Activated naive CD4-positive, alpha-beta T cell treated with anti-CD3 and anti-CD28 coated beads, Interleukin-2, amount 10 ng/mL, durations not matched to agents 7 days and 5 days (primary cell): ENCODE measurements around the gene CDK11A.
A peak's percentile ranks its signal among the peaks of the same experiment; 100 is the strongest.
"Not testable (repeated sequence)": the region's sequence is repeated elsewhere in the genome, so short reads cannot be mapped to it uniquely, and the experiment has no call there.

Experiments used
- CTCF ChIA-PET: fragments of 350-600 bp; sonication (Branson Sonifier 250); formaldehyde crosslinking; loops from one replicate; lab custom pipeline; 2021; ENCODE audit warnings: antibody characterized with exemption; lab: Charles Lee
- DNase-seq: peaks from one replicate; pipeline ENCODE4 v3.0.0-alpha.2; 2020
- H3K27ac Mint-ChIP-seq: one replicate; pipeline ENCODE4 v1.8.0; 2021; ENCODE audit warnings: mild to moderate bottlenecking, moderate library complexity, mixed read lengths
- H3K27me3 Mint-ChIP-seq: one replicate; pipeline ENCODE4 v1.8.0; 2021; ENCODE audit warnings: mild to moderate bottlenecking, mixed read lengths
- H3K36me3 Mint-ChIP-seq: one replicate; pipeline ENCODE4 v1.8.0; 2021; ENCODE audit warnings: mixed read lengths
- H3K4me1 Mint-ChIP-seq: one replicate; pipeline ENCODE4 v1.8.0; 2021; ENCODE audit warnings: mixed read lengths
- H3K4me3 Mint-ChIP-seq: one replicate; pipeline ENCODE4 v1.8.0; 2021; ENCODE audit warnings: mild to moderate bottlenecking, moderate library complexity, mixed read lengths
- H3K9me3 Mint-ChIP-seq: one replicate; pipeline ENCODE4 v1.8.0; 2021; ENCODE audit warnings: mixed read lengths

CDK11A gene

DNA sequence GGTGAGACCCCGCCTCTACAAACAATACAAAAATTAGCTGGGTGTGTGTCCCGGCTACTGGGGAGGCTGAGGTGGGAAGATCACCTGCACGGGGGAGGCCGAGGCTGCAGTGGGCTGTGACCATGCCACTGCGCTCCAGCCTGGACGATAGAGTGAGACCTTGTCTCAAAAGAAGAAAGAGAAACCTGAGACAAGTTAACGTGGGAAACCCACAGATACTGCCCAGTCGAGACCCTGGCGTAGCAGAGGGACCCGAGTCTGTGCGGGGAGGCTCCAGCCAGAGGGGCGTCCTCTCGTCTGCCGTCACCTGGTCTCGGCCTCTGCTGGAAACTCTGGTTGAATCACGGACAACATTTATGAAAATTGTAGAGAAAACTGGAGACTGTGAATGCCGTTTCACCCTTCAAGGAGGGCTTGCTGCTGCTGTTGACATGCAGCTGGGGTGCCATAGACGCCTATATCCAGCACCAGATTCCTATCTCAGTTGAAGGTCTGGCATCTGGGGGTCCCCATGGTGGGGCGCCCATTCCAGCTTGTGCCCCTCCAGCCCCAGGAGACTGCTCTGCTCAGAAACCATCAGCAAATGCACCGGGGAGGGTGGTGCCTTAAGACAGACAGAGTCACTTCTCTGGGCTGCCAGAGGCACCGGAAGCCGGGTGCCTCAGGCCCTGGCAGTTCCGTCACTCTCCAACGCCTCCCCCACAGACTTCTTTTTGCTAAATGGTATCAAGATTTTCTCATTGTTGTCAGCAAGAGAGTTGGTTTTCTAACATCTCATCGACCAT lies 51.8 kb downstream of the CDK11A start:
- no peak overlapping the region for H3K4me3 Mint-ChIP-seq
- DNase-seq = no peak
- peaks cover 4% of the 10 kb centered on the region for H3K4me1 Mint-ChIP-seq
- no peak overlapping the region for H3K27ac Mint-ChIP-seq
- no peaks in the 10 kb centered on the region for H3K9me3 Mint-ChIP-seq
- H3K27me3 Mint-ChIP-seq = no peaks in the 10 kb centered on the region
- CTCF ChIA-PET = no interaction called here
- H3K36me3 Mint-ChIP-seq = peaks cover 20% of the 10 kb centered on the region

DNA sequence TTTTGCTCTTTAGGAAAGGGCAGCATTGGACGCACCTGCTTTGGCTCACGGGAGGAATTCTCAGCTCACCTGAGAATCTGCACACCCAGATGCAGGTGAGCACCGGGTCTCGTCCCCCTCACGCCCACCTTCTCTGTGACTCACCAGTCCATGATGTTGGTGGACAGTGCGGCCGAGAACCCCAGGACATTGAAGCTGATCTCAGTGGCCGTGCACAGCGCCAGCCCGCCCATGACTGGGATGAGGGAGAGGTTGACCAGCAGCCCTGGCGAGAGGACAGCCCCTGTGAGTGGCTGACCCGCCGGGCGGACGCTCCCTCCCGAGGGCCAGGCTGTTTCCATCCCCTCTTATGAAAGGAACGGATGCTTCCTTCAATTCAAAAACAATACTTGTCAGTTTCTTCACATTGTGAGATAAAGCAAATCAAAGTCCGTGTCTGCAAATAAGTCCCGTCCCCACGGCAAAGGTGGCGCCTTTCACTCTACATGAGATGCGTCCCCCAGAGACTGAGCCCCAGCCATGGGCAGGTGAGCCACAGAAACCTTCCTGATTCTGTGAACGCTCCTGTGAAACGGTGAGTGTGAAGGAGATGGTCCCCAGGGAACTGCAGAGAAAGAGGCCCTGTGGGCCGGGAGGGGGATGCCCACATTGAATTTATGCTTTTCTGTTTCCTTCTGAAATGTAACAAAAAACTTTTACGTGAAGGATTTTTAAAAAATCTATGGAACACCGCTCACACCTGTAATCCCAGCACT lies 52.6 kb downstream of the CDK11A start:
- peaks cover 3% of the 10 kb centered on the region for H3K4me1 Mint-ChIP-seq
- H3K27ac Mint-ChIP-seq = no peak overlapping the region
- peaks cover 18% of the 10 kb centered on the region for H3K36me3 Mint-ChIP-seq
- H3K4me3 Mint-ChIP-seq = no peak overlapping the region
- no peaks in the 10 kb centered on the region for H3K9me3 Mint-ChIP-seq
- no peak for DNase-seq
- CTCF ChIA-PET = no interaction called here
- no peaks in the 10 kb centered on the region for H3K27me3 Mint-ChIP-seq

DNA sequence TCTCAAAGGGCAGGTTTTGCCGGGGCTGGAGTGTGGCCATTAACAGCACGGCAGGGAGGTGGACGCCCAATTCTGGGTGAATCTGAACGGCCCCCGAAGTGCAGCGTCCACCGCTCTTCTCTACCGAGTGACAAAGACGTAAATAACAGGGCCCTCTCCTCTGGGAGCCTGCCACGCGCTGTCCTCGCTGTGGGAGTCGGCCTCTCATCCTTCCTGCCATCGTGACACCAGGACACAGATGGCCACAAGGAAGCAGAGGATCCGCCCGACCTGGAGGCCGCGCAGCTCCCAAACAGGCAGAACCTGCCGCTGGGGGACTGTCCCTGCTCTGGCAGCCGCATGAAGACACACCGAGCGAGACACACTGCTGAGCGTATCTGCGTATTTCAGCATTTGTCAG lies 53.3 kb downstream of the CDK11A start:
- H3K27ac Mint-ChIP-seq = peak overlapping the region; percentile 42
- DNase-seq = no peak
- no peak overlapping the region for H3K4me3 Mint-ChIP-seq
- H3K4me1 Mint-ChIP-seq = peaks cover 3% of the 10 kb centered on the region
- no peaks in the 10 kb centered on the region for H3K27me3 Mint-ChIP-seq
- H3K36me3 Mint-ChIP-seq = peaks cover 20% of the 10 kb centered on the region
- no peaks in the 10 kb centered on the region for H3K9me3 Mint-ChIP-seq
- CTCF ChIA-PET = no interaction called here

DNA sequence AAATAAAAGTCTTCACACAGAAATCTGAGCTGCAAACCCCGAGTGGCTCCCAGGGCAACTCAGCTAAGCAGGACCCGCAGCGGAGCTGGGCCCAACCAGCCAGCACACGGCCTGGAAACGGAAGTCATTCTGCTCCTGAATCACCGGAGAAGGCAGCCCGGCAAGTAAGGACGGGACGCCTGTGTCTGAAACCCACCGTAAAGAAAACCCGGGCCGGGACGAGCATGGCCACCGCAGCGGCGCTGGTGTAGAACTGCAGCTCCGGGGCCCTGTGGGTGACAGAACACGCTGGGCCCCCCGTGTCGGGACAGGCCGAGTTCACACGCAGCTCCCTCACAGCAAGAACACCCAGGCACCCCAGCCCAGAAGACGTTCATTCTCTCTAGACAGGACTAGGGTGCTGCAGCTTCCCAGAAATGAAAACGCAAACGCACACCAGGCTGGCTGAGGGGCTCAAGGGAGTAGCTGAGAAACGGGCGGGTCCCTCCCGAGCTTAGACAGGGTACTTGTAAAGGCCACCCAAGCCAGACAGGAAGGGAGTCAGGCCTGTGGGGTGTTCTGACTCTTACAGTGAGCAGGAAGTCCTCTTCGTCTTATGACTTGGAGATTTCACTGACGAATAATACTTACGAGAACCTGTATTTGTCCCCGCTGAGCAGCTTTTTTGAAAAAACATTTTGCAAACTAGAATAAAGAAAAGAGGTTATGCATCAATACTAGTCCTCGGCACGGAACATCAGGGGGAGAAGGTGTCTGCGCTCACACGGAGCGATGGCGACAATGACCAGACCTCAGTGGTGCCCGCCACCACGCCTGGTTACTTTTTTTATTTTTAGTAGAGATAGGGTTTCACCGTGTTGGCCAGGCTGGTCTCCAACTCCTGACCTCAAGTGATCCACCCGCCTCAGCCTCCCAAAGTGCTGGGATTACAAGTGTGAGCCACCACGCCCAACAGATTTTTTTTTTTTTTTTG lies 54.4 kb downstream of the CDK11A start:
- Mint-ChIP-seq H3K27me3 (no peaks in the 10 kb centered on the region), H3K27ac (no peak overlapping the region), H3K4me1 (peaks cover 3% of the 10 kb centered on the region), H3K9me3 (no peaks in the 10 kb centered on the region), H3K4me3 (no peak overlapping the region), H3K36me3 (peaks cover 23% of the 10 kb centered on the region)
- CTCF ChIA-PET = no interaction called here
- DNase-seq = no peak

DNA sequence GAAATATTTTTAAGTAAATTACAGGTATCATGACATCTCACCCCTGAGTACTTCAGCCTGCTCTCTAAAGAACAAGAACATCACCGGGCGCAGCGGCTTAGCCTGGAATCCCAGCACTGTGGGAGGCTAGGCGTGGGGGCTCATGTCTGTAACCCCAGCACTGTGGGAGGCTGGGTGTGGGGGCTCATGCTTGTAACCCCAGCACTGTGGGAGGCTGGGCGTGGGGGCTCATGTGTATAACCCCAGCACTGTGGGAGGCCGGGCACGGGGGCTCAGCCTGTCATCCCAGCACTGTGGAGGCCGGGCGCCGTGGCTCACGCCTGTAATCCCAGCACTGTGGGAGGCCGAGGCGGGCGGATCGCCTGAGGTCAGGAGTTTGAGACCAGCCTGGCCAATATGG lies 57.6 kb downstream of the CDK11A start:
- Mint-ChIP-seq H3K27me3 (no peaks in the 10 kb centered on the region), H3K27ac (no peak overlapping the region), H3K4me1 (peaks cover 12% of the 10 kb centered on the region), H3K4me3 (no peak overlapping the region), H3K36me3 (peaks cover 19% of the 10 kb centered on the region), H3K9me3 (no peaks in the 10 kb centered on the region)
- no peak for DNase-seq
- CTCF ChIA-PET = interaction anchor here (1.5 kb wide), 1 partner anchor 12 kb away, joined by 5 read pairs; no protein-coding TSS in a partner anchor

DNA sequence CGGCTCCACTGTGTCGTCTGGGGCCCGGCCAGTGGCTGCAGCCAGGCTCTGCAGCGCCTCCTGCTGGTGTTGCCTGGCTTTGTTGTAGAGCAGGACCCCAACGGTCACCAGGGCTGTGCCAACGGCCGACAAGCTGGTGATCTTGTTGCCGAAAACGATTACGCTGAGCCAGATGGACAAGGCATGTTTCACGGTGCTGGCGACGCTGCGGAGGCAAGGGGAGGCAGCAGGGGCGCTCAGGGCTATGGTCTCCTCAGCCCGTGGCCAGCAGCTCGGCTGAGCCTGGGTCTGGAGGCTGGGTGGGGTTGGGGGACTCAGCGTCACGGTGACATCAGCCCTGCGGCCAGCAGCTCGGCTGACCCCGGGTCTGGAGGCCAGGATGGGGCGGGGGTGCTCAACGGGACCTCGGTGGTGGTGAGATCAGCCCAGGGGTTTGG lies 58.3 kb downstream of the CDK11A start:
- peak; percentile 46 for DNase-seq
- peaks cover 15% of the 10 kb centered on the region for H3K4me1 Mint-ChIP-seq
- CTCF ChIA-PET = interaction anchor here (1.5 kb wide), 1 partner anchor 12 kb away, joined by 5 read pairs; no protein-coding TSS in a partner anchor

DNA sequence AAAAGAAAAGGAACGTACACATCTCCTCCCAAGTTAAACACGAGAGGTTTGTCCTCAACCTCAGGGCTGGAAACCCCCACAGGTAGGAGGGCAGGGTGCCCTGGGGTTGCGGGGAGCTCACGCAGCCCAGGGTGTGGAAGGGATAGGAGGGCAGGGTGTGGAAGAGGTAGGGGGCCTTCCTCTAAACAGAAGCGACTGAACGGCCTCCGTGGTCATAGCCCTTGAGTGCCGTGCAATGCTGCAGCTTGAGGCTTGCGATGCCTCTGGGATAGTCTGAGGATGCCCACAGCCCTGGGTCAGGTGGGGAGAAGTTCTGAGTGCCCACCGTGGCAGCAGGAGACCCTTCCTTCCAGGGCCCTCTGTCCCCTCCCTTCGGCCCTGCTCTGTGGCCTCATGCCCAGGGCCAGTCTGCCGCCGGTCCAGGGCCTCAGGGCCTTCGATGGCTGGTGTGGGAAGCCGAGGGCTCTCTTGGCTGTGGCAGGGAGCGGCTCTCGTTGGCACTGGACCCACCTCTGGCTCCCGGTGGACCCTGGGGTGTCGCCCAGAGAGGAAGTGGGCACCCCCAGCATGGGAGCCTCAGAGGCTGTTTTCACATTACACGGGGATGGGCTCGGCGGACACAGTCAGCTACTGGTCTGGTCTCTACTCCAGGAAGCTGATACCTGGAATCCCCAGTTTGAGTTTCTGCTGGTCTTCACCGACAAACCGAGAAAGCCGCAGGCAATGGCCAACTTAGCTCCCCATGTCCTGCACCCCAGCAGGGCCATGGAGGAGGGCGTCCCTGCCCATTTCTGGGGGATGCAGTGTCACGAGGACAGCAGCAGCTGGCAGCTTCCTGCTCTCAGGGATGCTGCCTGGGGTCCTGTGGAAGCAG lies 59.0 kb downstream of the CDK11A start:
- DNase-seq = no peak
- CTCF ChIA-PET = interaction anchor here (1.5 kb wide), 1 partner anchor 13 kb away, joined by 5 read pairs; no protein-coding TSS in a partner anchor
- no peak overlapping the region for H3K27ac Mint-ChIP-seq
- no peak overlapping the region for H3K4me3 Mint-ChIP-seq
- no peaks in the 10 kb centered on the region for H3K27me3 Mint-ChIP-seq
- peaks cover 15% of the 10 kb centered on the region for H3K4me1 Mint-ChIP-seq
- peaks cover 13% of the 10 kb centered on the region for H3K36me3 Mint-ChIP-seq
- no peaks in the 10 kb centered on the region for H3K9me3 Mint-ChIP-seq

More for the DNA sequence above, 58.3 kb downstream of the CDK11A start:
- Mint-ChIP-seq H3K9me3 (no peaks in the 10 kb centered on the region), H3K27ac (no peak overlapping the region), H3K27me3 (no peaks in the 10 kb centered on the region), H3K4me3 (no peak overlapping the region), H3K36me3 (peaks cover 13% of the 10 kb centered on the region)

DNA sequence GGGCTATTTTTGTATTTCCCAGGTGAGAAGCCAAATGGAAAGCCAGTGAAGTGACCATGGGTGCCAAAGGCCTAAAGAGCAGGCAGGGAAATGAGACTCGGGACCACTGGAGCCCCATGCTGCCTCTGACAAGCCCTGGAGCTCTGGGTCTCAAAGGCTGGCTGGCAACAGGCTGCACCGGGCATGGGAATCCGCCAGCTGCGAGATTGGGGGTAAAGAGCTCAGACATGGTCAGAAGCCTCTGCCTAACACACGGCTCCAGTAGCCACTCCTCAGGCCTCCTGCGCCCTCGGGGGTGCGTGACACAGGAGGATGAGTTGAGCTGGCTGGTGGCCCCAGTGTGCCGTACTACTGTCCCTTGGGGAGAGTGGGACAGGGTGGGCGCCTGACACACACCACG lies 59.8 kb downstream of the CDK11A start:
- H3K27ac Mint-ChIP-seq = not testable (repeated sequence)

DNA sequence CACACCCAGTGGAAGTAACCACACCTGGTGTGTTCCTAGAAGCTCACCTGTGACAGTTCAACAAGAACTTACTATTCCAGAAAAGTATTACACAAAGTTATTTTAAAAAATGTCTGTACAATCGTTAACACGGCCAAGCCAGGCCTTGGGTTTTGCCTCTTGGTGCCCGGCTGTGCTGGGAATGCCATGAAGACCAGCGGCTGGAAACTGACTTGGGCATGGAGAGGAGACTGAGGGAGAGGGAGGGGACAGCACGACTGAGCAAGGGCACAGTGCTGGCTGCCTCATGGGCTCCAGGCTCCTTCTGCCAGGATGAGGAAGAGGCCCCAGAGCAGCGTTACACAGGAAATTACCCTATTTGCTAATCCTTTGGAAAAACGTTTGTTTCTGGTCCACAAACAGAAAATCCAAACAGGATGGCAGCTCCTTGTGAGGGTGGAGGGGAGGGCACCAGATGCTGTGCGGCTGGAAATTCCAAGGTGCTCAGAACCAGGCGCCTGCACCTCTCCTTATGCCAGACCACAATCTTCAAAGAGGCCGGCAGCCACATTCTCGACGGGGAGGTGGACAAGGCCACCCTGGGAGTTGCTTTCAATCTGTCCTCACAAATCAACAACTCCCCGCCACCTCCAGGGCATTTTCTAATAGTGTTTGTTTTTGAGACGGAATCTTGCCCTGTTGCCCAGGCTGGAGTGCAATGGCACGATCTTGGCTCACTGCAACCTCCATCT lies 61.2 kb downstream of the CDK11A start:
- Mint-ChIP-seq H3K27ac (peak overlapping the region; percentile 42), H3K36me3 (peaks cover 14% of the 10 kb centered on the region), H3K4me1 (peaks cover 17% of the 10 kb centered on the region)
- DNase-seq, CTCF ChIA-PET, H3K9me3 Mint-ChIP-seq, H3K27me3 Mint-ChIP-seq, H3K4me3 Mint-ChIP-seq: not testable (repeated sequence)

More for the DNA sequence above, 59.8 kb downstream of the CDK11A start:
- H3K9me3 Mint-ChIP-seq, H3K4me3 Mint-ChIP-seq, H3K27me3 Mint-ChIP-seq, CTCF ChIA-PET, DNase-seq: not testable (repeated sequence)
- H3K4me1 Mint-ChIP-seq = peaks cover 15% of the 10 kb centered on the region
- peaks cover 13% of the 10 kb centered on the region for H3K36me3 Mint-ChIP-seq

DNA sequence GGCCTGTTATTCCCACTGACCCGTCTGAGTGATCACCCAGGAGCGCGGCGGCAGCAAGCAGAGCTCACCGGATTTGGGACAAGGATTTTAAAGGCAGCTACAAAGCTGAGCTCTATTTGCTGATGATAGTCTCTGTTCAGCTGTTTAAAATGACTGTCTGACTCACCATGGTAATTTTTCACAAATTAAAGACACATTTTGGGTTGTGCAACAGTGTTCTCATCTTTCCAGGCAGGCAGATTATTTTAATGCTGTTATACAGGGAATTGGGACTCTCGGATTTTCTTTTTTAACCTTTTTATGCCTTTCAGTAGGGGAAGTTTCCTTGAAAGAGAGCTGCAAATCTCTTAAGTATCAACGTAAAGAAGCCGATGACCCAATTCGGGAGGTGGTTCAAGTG lies 61.8 kb downstream of the CDK11A start:
- H3K9me3 Mint-ChIP-seq, DNase-seq, H3K4me3 Mint-ChIP-seq, H3K27me3 Mint-ChIP-seq, CTCF ChIA-PET: not testable (repeated sequence)
- peaks cover 12% of the 10 kb centered on the region for H3K36me3 Mint-ChIP-seq
- H3K27ac Mint-ChIP-seq = peak overlapping the region; percentile 42
- H3K4me1 Mint-ChIP-seq = peaks cover 15% of the 10 kb centered on the region

DNA sequence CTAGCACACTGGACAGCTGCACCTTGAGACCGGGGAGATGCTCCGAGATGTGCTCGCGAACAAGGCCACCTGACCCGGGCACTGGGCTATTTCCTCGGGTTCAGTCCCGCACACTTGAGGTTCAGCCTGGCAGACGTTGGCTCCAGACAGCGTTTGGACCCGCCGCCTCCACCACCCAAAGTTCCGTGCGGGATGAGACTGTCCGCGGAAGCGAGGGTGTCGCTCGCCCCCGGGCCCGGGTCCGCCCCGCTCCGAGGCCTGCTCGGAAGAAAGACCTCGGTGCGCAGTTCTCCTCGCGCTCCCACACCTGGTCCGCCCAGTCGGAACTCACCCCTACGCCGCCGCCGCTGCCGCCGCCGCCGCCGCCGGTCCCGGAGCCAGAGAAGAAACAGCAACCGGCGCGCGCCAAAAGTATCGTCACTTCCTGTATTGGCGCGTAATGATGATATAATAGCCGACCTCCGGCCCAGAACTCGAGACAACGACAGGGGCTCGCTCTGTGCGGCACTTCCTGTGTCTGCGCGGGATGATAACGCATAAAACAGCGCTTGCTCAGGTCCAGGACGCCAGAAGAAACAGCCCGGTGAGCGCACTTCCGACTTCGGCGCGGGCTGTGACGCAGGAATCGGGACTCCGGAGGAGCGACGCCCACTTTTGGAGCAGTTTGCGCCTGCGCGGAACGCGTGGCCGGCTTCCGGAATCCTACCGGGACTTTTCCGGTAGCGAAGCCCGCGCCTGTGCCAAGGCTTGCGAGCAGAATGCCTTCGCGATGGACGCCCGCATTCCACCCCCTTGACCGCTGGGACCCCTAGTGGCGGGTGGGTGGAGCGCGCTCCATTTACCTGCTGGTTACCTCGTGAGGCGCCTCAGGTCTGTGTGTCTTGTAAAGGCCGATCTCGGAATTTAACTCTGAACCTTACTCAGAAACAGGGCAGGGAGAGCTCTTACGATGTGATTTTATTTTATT lies 65.3 kb downstream of the CDK11A start, which contains the start of gene CDK11B:
Gene CDK11B (minus strand): TSS at position 422 of the 967 bp plus-strand sequence. CDS start 1,519 bp downstream, outside the sequence.
- peak; percentile 95 for DNase-seq
- peaks cover 17% of the 10 kb centered on the region for H3K36me3 Mint-ChIP-seq
- H3K27ac Mint-ChIP-seq = peak within 1 kb of the TSS; percentile 100
- CTCF ChIA-PET, H3K9me3 Mint-ChIP-seq, H3K27me3 Mint-ChIP-seq: not testable (repeated sequence)
- H3K4me1 Mint-ChIP-seq = peaks cover 20% of the 10 kb centered on the region
- H3K4me3 Mint-ChIP-seq = peak within 1 kb of the TSS; percentile 96
